Activated CD4-positive, alpha-beta T cell treated with anti-CD3 and anti-CD28 coated beads for 24 hours (primary cell): ENCODE measurements around the gene ADK.

Experiments
- DNase-seq, 2 donors: peaks; one replicate each; pipeline ENCODE4 v3.0.0-alpha.2; 2020; ENCODE audit warnings: low read depth in 2 of 2

Gene ADK

DNA sequence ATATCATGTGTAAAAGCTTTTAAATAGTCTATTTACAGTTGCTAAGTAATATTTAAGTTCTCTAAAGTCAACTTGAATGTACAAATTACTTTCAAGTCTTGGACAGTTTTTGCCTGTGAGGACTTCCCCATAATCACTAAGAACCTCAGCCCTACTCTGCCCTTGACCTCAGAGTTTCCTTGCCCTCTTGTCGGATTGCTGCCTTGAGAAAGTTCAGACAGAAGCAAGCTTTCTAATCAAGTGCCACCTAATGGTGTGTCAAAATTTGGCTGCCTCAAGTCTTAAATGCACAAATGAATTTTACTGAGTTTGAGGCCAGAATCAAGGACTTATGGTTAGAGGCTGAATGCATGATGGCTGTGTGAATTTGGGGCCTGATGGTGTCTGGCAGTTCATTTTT lies 587.0 kb downstream of the ADK start:
- DNase-seq, result no peak

- DNase-seq, result no peak
Measured at GRCh38 chr10:74738542-74738941, 587.5 kb downstream of the ADK start.

DNA sequence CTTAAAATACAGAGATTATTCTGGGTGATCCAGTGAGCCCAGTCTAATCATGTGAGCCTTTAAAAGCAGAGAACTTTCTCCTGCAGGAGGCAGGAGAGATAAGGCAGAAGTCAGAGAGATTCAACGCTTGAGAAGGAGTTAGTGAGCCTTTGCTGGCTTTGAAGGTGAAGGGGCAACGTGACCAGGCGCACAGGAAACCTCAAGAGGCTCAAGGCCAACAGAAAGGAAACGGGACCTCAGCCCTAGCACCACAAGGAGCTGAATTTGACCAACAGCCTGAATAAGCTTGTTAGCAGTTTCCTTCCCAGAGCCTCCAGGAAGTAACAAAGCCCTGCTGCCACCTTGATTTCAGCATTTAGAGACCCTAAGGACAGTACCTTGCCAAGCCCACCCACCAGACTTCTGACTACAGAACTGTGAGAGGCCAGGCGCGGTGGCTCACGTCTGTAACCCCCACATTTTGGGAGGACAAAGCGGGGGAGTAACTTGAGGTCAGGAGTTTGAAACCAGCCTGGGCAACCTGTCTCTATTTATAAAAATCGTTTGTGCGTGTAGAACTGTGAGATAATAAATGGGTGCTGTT lies 588.1 kb downstream of the ADK start:
- DNase-seq, result no peak

GRCh38 chr10:74743401-74743800 lies 592.4 kb downstream of the ADK start:
- no peak for DNase-seq

DNA sequence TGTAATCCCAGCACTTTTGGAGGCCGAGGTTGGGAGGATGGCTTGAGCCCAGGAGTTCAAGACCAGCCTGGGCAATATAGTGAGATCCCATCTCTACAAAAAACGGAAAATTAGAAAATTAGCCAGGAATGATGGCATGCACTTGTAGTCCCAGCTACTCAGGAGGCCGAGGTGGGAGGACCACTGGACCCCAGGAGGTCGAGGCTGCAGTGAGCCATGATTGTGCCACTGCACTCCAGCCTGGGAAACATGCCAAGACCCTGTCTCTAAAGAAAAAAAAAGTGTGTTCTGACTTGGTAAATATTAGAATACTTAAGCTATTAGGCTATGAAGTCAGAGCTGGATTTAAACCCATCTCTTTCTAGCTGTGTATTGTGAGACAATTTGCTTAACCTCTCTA lies 594.4 kb downstream of the ADK start:
- no peak for DNase-seq

GRCh38 chr10:74746813-74747212 lies 595.8 kb downstream of the ADK start:
- DNase-seq, result no peak

GRCh38 chr10:74748468-74749031 lies 597.5 kb downstream of the ADK start:
- DNase-seq, result no peak

GRCh38 chr10:74750848-74751274 lies 599.8 kb downstream of the ADK start:
- no peak for DNase-seq

DNA sequence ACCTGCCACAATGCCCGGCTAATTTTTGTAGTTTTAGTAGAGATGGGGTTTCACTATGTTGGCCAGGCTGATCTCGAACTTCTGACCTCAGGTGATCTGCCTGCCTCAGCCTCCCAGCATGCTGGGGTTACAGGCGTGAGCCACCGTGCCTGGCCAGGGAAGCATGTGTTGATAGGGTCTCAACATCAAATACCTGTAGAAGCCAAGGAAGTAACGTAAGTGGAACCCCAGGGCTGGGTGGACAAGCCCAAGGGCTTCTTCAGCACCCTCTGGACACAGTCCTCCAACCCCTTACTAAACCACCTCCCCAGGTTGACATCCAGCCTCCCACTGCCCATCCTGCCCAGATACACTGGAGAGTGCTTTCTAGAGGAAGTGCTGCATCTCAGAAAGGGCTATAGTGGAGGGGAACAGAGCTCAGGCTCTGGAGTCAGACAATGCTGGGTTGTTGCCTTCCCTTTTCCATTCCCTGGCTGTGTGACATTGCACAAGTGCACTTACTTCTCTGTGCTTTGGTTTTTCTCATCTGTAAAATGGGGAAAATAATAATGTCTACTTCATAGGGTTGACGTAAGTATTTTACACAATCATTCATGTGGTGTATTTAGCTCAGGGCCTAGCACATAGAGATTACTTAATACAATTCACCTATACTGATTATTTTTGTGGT lies 601.5 kb downstream of the ADK start:
- no peak for DNase-seq

DNA sequence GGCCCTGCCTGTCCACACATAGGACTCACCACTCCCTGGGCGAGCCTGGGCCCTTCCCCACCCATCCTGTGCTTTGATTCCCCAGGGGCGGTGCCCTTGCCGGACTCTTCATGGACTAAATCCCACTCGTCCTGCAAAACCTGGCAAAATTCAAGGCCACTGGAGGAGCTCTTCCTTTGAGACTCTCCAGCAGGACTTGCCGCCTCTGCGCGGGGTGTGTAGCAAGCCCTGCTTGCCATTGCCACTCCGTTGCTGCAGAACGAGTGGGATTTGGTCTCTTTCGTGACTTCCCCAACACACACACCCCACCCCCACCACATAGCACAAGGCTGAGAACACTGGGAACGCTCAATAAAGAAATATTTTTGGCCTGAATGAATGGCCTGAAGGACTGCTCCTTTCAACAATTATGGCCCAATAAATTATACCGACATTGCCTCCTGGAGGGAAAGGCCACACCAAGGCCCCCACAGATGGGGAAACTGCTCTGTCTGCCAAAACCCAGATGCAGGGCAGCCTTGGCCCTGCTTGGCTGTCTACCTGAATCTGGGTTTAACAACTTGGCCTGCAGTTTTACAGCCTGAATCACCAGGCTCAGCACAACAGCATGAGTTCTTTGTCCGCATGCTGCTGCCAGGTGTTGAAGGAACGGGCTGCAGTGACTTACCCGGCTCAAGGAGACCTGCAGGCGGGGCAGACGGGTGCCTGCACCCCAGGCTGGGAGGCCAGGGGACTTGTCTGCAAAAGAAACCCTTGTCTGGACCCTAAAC lies 602.6 kb downstream of the ADK start:
- DNase-seq, result no peak

GRCh38 chr10:74754381-74754821 lies 603.4 kb downstream of the ADK start:
- no peak for DNase-seq

DNA sequence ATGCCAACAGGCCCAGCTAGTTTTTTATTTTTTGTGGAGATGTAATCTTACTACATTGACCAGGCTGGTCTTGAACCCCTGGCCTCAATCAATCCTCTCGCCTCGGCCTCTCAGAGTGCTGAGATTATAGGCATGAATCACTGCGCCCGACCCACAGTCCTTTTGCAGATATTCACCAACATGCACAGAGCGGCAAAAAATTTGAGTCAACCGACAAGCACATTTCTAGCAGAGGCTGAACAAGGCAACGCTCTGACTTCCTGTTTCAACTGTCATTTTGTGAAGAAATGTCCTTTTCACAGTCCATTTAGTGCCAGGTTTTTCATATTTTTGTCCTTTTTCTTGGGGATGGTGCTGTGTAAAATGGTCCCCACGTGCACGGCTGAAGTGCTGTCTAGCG lies 604.3 kb downstream of the ADK start:
- DNase-seq, result no peak
